HG02763 (cell line): ENCODE data around the gene FERMT2.

Source experiments
- ATAC-seq: cut with Tn5 transposase; IDR thresholded peaks from one replicate; pipeline ENCODE4 v1.9.1; 2021; ENCODE audit warnings: mild to moderate bottlenecking, moderate library complexity; ENCODE audit not compliant: unreplicated experiment

Gene FERMT2

DNA sequence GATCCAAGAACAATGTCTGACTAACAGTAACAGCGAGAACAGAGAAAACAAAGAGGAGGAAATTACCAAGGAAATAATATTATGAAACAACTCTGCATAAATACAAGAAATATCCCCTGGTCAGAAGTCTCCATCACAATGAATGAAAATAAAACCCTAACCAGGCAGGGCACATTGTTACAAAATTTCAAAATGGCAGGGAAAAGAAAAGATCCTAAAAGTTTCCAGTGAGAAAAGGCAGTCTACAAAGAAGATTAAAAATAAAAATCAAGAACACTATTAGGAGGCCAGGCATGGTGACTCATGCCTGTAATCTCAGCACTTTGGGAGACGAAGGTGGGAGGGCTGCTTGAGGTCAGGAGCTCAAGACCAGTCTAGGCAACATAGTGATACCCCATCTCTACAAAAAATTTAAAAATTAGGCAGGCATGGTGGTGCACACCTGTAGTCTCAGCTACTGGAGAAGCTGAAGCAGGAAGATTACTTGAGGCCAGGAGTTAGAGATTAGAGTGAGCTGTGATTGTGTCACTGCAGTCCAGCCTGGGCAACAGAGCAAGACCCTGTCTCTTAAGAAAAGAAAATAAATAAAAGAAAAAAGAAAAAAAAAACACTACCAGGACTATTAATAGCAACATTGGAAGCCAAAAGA lies 47.8 kb downstream of the FERMT2 start:
- ATAC-seq = no peak

DNA sequence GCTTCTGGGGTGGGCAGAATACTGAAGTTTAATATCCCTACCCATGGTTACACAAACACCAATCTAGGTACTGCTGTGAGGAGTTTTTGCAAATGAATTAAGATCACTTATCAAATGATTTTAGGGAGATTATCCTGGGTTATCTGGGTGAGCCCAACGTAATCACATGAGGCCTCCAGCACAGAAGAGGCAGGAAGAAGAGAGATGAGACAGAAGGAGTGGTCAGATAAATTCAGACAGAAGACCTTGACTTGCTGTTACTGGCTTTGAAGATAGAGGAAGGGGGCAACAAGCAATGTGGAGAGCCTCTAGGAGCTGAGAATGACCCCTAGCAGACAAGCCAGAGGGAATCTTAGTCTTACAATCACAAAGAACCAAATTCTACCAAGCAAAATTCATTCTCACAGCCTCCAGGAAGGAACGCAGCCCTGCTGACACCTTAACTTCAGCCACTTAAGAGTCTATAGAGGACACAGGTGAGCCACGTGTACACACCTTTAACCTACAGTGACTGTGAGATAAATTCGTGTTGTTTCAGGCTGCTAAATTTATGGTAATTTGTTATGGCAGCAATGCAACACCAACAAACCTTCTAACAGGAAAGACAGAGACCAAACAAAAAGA lies 49.4 kb downstream of the FERMT2 start:
- no peak for ATAC-seq

DNA sequence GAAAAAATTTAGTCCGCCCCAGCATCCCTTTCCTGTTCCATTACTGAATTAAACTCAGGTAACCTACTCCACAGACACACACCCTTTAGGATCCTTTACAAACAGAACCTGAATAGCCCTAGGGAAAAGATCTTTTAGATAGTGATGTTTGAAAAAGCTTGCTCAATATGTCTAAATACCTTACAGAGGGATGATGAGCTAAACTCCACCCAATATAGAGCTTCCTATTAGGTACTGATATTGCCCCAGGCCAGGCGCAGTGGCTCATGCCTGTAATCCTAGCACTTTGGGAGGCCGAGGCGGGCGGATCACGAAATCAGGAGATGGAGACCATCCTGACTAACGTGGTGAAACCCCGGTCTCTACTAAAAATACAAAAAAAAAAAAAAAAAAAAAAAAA lies 50.1 kb downstream of the FERMT2 start:
- ATAC-seq = no peak

DNA sequence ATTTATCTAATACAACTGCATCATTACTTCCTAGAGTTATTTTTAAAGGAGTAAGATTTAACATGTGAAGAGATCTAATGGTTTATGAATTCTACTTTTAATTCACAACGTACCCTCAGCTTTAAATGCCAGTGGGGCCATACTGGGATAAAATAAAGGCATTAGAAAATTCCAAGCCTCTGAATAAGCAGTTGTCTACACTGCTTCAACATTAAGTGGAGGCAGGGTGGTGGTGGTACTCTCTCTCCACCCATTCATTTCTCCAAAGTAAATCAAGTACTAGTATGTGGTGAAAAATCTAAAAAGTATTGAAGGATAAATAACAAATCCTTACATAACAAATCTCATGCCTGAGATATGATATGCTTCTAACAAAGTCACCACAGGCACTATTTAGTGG lies 52.4 kb downstream of the FERMT2 start:
- ATAC-seq = no peak

DNA sequence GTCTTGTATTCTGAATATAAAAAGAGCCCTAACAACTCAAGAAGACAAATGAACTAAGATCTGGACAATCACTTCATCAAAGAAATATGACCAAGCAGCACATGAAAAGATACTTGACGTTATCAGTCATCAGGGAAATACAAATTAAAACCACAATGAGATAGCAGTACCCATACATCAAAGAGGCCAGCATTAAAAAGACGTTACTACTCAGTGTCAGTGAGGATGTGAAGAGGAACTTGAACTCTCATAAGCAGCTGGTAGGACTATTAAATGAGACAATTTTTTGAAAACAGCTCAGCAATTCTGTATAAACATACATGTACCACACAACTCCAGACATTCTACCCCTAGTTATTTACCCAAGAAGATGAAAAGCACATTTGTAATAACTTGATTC lies 55.9 kb downstream of the FERMT2 start:
- no peak for ATAC-seq

DNA sequence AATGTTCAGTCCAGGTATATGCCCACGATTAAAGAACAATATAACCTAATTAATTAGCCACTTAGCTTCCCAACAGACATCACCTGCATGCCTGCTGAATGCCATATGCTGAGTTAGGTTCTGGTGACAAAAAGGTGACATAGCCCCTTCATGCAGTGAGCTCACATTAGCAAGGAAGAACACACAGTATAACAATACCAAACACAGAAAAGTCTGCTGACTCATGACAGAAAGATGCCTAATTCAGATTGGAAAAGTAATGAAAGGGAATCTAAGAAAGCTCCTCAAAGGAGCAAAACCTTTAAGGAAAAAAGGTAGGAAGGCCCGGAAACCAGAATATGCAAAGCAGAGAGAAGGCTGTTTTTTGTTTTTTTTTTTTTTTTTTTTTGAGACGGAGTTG lies 59.0 kb downstream of the FERMT2 start:
- no peak for ATAC-seq

DNA sequence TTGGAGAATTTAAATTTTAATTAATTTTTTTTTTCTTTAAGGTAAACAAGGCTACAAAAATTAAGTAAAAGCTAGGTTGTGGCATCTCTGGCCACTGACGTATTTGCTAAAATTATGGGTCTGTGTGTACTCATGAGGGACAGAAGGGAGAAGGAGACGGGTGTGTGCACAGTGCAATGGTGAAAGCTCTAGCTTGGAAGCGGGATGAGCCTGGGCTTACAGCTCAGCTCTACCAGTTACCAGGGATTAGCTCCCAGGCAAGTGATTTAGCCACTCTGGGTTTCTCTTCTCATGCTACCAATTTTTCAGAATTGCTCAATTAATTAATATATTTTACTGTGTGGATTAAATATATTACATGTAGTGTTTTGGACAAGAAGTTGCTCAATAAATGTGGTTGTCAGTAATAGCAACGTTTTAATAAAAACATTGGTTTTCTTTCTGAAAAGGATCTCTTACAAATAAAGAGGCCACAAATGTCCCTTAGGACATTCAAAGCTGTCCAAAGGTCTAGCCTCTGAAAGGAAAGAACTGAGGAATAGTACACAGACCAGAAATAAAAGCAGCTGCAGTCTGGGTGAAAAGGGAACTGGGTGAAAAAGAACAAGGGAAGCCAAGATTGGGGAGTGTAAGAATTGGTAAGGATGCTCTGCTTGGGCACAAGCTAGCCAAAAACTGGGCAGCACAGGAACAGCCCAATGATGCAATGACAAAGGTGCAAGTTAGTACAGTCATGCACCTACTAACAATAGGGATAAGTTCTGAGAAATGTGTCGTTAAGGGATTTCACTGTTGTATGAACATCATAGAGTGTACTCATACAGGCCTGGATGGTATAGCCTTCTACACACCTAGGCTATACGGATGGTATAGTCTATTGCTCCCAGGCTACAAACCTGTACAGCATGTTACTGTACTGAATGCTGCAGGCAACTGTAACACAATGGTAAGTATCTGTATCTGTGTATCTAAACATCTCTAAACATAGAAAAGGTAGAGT lies 61.7 kb downstream of the FERMT2 start:
- ATAC-seq = no peak

DNA sequence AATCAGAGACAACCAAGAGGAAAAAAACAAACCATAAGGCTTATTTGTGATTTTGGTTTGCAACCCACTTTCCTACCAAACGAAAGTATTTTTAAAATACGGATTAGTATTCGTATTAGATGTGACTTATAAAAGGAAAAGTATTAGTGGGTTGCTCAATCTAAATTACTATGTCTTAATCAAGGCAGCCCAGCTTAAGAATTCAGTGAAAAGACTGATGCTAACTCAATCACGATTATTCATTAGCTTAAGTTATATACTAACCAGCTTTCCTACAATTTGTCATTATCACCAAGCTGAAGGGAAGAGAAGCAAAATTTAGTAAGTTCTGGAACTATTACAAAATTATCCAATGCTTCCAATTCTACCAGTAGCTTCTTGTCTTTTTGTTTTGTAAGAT lies 62.7 kb downstream of the FERMT2 start:
- no peak for ATAC-seq

DNA sequence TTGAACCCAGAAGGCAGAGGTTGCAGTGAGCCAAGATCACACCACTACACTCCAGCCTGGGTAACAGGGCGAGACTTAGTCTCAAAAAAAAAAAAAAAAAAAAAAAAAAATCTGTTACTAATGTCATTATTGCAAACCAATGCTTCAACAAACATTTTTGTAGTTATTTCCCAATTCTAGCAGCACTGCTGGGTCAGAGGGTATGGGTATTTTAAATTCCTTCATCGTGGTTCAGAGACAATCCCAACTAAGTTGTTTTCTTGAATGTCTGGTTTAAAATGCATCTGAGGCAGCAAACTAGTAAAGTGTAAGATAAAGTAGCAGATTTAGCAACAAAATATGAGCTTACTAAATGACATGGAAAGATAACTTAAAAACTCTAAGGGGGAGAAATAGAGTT lies 65.6 kb downstream of the FERMT2 start:
- ATAC-seq = no peak

DNA sequence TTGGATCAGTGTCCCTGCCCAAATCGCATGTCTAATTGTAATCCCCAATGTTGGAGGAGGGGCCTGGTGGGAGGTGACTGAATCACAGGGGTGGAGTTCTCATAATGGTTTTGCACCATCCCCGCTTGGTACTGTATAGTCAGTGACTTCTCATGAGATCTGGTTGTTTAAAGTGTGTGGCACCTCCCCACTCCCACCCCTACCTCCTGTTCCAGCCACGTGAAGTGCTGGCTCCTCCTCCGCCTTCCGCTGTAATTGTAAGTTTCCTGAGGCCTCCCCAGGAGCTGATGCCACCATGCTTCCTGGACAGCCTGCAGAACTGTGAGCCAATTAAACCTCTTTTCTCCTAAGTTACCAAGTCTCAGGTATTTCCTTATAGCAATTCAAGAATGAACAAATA lies 67.2 kb downstream of the FERMT2 start:
- no peak for ATAC-seq

DNA sequence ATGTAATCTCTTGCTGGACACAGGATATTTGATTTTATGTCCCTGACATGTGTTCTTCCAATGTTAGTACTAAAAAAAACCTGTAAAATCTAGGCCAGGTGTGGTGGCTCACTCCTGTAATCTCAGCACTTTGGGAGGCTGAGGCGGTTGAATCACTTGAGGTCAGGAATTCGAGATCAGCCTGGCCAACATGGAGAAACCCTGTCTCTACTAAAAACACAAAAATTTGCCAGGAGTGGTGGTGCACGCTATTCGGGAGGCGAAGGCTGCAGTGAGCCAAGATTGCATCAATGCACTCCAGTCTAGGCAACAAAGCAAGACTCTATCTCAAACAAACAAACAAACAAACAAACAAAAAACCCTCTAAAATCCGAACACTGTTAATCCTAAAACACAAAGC lies 68.0 kb downstream of the FERMT2 start:
- no peak for ATAC-seq

DNA sequence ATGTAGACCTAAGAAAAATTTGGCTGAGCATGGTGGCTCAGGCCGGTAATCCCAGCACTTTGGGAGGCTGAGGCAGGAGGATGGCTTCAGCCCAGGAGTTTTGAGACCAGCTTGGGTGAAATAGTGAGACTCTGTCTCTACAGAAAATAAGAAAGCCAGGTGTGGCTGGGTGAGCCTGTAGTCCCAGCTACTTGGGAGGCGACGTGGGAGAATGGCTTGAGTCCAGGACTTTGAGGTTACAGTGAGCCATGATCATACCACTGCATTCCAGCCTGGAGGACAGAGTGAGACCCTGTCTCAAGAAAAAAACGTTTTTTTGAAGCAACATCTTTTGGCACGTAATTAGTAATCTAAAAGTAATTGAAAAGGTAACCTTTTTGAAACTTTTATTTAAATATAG lies 70.9 kb downstream of the FERMT2 start:
- ATAC-seq = no peak

DNA sequence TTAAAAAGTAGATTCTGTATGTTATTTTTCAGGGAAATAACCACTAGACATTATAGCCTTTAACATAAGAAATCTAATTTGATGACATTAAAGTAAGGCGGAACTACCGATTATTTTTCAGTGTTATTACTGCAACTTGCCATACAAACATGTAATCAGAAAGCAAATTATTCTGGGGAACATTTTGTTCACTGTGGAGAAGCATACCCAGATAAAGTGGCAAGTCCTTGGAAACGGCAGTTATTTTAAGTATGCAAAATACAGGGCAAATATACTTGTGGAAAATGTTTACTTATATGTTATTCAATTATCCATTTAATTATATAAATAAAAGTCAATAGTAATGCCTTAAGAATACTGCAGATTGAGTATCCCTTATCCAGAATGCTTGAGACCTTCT lies 71.9 kb downstream of the FERMT2 start:
- no peak for ATAC-seq

DNA sequence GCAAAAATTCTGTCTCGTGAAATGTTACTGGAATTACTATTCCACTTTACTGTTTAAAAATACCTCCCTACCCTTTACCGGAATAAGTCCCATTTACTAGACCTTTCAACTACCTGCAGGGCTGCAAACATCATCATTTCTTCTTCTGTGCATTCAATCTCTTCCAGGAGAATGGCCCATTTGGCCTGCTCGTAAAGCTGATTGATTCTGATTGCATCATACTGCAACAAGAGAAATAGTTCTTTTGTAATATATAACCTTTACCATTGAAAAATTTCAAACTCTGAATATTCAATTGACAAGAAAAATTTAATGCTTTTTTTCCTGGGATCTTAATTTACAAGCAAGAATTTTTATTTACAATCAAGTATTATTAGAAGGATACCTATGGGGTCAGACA lies 72.4 kb downstream of the FERMT2 start:
- ATAC-seq = no peak

DNA sequence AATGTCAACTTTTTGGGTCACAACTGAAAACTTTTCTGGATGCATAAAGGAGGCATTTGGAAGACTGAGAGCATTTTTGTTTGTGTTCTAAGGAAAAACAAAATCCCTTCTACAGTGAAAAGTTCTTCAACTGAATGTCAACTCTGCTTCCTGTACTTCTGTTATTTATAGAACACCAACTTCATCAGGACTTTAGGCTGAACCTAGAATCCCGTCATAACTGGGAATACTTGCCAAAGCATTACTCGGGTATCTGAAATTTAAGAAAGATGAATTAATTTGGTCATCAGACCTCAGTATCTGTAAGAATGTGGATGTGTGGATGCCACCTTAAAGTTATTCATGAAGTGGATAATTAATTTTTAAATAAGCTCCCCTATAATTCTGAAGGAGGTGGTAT lies 73.2 kb downstream of the FERMT2 start:
- ATAC-seq = no peak

DNA sequence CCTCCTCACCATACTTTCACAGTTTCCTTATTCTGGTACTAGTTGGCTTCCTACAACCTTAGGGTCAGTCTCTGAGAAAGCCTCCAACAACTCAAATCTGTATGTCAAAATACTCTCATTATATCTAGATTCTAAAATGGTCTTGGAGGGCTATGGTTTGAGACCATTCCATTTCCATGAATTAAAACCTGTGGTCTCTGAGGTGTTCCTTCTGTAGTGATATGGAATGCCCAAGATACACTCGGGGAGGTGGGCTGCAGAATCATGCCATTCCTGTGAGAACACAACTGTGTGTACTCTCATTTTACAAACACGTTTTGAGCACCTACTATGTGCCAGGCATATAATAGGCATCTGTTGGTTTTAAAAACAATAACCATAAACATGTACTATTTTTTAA lies 74.0 kb downstream of the FERMT2 start:
- no peak for ATAC-seq

DNA sequence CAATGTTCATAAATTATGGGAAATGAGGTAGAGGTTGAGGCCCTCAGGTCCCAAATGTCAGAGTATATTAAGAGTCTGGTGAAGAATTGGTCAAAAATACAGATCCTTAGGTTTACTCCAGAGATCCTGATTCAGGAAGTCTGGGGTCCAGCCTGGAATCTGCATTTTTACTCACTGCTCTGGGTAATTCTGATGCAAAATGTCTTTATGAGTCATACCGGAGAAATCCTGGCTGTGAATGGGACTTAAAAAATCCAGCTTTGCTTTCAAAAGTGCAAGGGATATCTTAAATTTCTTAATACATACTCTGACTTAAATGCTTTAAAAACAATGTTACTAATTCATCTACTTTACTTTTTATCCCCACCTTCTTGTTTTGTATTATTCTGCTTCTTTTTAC lies 74.5 kb downstream of the FERMT2 start:
- no peak for ATAC-seq

DNA sequence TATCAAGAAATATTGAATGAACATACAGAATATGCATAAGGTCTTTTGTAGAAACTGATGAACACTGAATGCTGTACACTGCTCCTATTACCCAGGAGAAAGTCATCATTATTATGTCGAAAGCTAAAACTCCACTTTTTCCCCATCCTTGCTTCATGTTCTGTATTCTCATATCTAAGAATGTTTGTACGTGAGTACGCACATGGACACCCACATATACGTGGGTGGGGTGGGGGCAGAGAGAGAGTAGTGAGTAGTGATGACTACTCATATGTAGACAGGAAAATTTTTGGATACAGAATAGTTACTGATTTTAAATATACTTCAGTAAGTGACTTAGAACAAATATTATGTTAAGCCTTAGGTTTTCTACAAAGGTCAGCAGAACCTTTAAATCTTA lies 75.1 kb downstream of the FERMT2 start:
- ATAC-seq = no peak

DNA sequence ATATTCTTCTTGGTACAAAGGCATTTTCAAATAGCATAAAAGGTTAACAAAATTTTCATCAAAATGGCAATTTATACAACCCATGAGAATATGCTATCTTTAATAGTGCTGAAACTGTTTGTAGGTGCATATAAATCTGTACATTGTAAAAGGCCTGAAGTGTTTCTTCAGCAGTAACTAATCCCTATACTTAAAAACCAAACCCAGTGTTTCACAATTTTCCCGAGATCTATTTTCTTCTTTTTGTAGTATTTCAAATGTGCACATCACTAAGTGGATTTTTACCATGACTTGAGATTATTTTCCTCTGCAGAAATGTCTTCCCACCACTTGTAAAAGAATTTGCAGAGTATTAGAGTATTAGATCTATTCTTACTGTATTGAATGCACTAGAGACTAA lies 76.5 kb downstream of the FERMT2 start:
- no peak for ATAC-seq

DNA sequence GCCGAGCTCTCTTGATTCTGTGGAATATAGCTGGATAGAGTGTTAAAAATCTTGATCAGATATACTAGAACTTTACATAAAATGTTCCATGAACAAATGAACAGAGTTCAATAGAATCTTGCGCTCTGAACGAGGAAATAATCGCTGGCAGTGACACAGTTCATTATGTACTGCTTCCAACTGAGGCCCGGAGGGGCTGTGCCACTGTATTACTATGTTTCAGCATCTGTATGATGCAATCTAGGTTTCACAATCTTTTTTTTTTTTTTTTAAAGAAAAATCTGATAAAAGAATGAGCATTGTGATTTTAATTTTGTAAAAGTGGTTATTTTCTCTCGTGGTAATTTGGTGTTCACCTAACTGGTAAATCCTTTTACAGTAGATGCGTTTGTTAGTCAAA lies 77.2 kb downstream of the FERMT2 start:
- no peak for ATAC-seq

DNA sequence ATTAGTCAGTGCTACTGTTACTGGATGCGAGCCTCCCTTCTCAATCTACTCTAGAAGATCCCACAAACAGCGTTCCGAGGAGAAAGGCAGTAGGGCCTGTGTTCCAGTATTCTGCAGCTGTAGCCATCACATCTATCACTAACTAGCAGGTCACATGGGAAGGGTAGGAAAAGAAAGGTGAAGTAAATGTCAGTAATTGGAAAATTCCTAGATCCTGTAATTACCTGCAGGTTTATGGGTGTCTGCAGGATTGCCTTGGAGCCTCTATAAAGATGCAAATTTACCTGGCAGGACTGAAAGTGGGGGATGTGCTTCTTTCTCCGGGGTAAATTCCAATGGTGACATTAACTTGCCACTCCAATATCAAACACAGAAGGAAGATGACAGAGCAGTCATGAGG lies 77.8 kb downstream of the FERMT2 start:
- no peak for ATAC-seq

DNA sequence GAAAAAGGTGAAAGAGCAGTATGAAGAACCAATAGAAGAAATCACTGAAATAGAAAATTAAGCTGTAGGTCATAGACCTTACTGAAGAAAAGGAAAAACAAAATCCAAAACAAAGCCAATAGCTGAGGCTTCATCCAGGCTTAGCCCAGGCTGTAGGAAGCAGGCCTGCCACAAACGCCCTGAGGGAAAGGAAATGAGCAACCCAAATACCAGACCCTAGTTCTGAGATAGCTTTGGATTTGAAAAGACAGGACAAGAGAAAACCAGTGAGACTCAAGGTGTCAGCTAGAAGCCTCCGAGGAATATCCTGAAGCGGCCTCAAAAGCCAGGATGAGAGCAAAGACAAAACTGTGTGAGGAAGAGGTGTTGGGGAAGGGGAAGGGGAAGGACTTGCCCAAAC lies 79.2 kb downstream of the FERMT2 start:
- no peak for ATAC-seq
